IMR-90 (cell line): ENCODE results near the gene SAT1. TPM values are rescaled to one million over a fixed set of nuclear protein-coding genes. Genes with fewer than 3 reads are reported as not detected.

ENCODE experiments used
- ATAC-seq: fragments of 200-7000 bp; cut with Tn5 transposase; 2 replicates; pipeline ENCODE4 v1.9.1; 2020; ENCODE audit warnings: low read depth, mild to moderate bottlenecking, moderate library complexity
- BruUV-seq: library from RNA; stranded (reverse); fragments of 400-500 nt; replicated peaks from 2 replicates; lab custom pipeline; 2021; lab: Mats Ljungman, UMichigan
- CTCF ChIA-PET: fragments of 300-600 bp; formaldehyde crosslinking; extraction: SDS; loops from one replicate; lab custom pipeline; 2021; ENCODE audit warnings: antibody characterized with exemption; lab: Yijun Ruan, JAX
- POLR2A ChIA-PET: fragments of 300-600 bp; sonication (Branson Sonifier 250); formaldehyde crosslinking; loops from one replicate; lab custom pipeline; 2022; ENCODE audit warnings: antibody characterized with exemption; ENCODE audit not compliant: unreplicated experiment; lab: Charles Lee
- DNase-seq: peaks from one replicate; pipeline ENCODE4 v3.0.0; 2013
- H2AFZ ChIP-seq: replicated peaks from 2 replicates; pipeline ENCODE3; 2013; ENCODE audit warnings: low read length, mild to moderate bottlenecking; ENCODE audit not compliant: poor library complexity
- H2AK5ac ChIP-seq: 2 replicates; pipeline ENCODE4 v1.6.1; 2013; ENCODE audit warnings: low read depth, low read length, inconsistent platforms
- H2AK9ac ChIP-seq: replicated peaks from 2 replicates; pipeline ENCODE3; 2013; ENCODE audit warnings: mild to moderate bottlenecking, low read depth, low read length, moderate library complexity; ENCODE audit not compliant: poor library complexity
- H2BK120ac ChIP-seq: 2 replicates; pipeline ENCODE4 v1.6.1; 2013; ENCODE audit warnings: low read depth, low read length, inconsistent platforms
- H2BK15ac ChIP-seq: 3 replicates; pipeline ENCODE4 v1.6.1; 2013; ENCODE audit warnings: low read depth, low read length, inconsistent platforms
- H2BK20ac ChIP-seq: 2 replicates; pipeline ENCODE4 v1.6.1; 2013; ENCODE audit warnings: low read depth, mild to moderate bottlenecking, inconsistent platforms, low read length, moderate library complexity
- H2BK5ac ChIP-seq: 2 replicates; pipeline ENCODE4 v1.6.1; 2013; ENCODE audit warnings: mild to moderate bottlenecking, low read depth, low read length, inconsistent platforms; ENCODE audit not compliant: poor library complexity, severe bottlenecking
- H3K14ac ChIP-seq: replicated peaks from 2 replicates; pipeline ENCODE4 v1.6.1; 2013; ENCODE audit warnings: low read depth, low read length, inconsistent platforms
- H3K18ac ChIP-seq: 2 replicates; pipeline ENCODE4 v1.6.1; 2013; ENCODE audit warnings: low read depth, low read length, control low read depth
- H3K23ac ChIP-seq: 2 replicates; pipeline ENCODE4 v1.6.1; 2013; ENCODE audit warnings: low read depth, low read length, inconsistent platforms
- H3K27ac ChIP-seq: 2 replicates; pipeline ENCODE4 v1.5.1; 2013; ENCODE audit warnings: mild to moderate bottlenecking, control low read depth, low read length; ENCODE audit not compliant: insufficient read depth
- H3K27me3 ChIP-seq: 2 replicates; pipeline ENCODE4 v1.6.1; 2013; ENCODE audit warnings: low read length; ENCODE audit not compliant: control insufficient read depth, insufficient read depth
- H3K36me3 ChIP-seq: 2 replicates; pipeline ENCODE4 v1.6.1; 2013; ENCODE audit warnings: low read length, mixed read lengths; ENCODE audit not compliant: control insufficient read depth, insufficient read depth
- H3K4ac ChIP-seq: 2 replicates; pipeline ENCODE4 v1.6.1; 2013; ENCODE audit warnings: low read depth, low read length, inconsistent platforms
- H3K4me1 ChIP-seq: 2 replicates; pipeline ENCODE4 v1.6.1; 2013; ENCODE audit warnings: low read length, mixed read lengths; ENCODE audit not compliant: control insufficient read depth, insufficient read depth
- H3K4me2 ChIP-seq: 2 replicates; pipeline ENCODE4 v1.6.1; 2013; ENCODE audit warnings: low read depth, mild to moderate bottlenecking, control low read depth, low read length, moderate library complexity
- H3K4me3 ChIP-seq: 2 replicates; pipeline ENCODE4 v1.5.1; 2013; ENCODE audit warnings: low read depth, mild to moderate bottlenecking, control low read depth, low read length, moderate library complexity; ENCODE audit not compliant: insufficient read depth
- H3K56ac ChIP-seq: 2 replicates; pipeline ENCODE4 v1.6.1; 2013; ENCODE audit warnings: low read length, inconsistent platforms; ENCODE audit not compliant: insufficient read depth; ENCODE audit errors: extremely low read depth
- H3K79me1 ChIP-seq, 2 experiments: 2 replicates each; pipeline ENCODE4 v1.6.1; 2013; ENCODE audit warnings: low read length in 2 of 2, inconsistent platforms in 1 of 2, low read depth in 1 of 2
- H3K9ac ChIP-seq: 2 replicates; pipeline ENCODE4 v1.6.1; 2013; ENCODE audit warnings: low read depth, low read length, control low read depth
- H3K9me1 ChIP-seq: 2 replicates; pipeline ENCODE4 v1.6.1; 2013; ENCODE audit warnings: low read length, inconsistent platforms; ENCODE audit not compliant: insufficient read depth
- H3K9me3 ChIP-seq: 2 replicates; pipeline ENCODE4 v1.6.1; 2013; ENCODE audit warnings: low read length; ENCODE audit not compliant: control insufficient read depth, insufficient read depth
- H4K20me1 ChIP-seq: 2 replicates; pipeline ENCODE4 v1.6.1; 2013; ENCODE audit warnings: low read length, inconsistent platforms; ENCODE audit not compliant: insufficient read depth
- H4K5ac ChIP-seq: 2 replicates; pipeline ENCODE4 v1.6.1; 2013; ENCODE audit warnings: mild to moderate bottlenecking, low read depth, low read length, control low read depth
- H4K8ac ChIP-seq, 2 experiments: 2 replicates each; pipeline ENCODE4 v1.6.1; 2013; ENCODE audit warnings: low read depth in 2 of 2, low read length in 2 of 2, control low read depth in 1 of 2, inconsistent platforms in 1 of 2
- H4K91ac ChIP-seq: 2 replicates; pipeline ENCODE4 v1.6.1; 2013; ENCODE audit warnings: low read depth, low read length, inconsistent platforms; ENCODE audit not compliant: insufficient read depth
- BHLHE40 ChIP-seq: fragments of 150-350 bp; IDR thresholded peaks from 2 replicates; pipeline ENCODE4 v1.6.1; 2016; ENCODE audit warnings: mild to moderate bottlenecking, low read depth, low read length
- CEBPB ChIP-seq: IDR thresholded peaks from 2 replicates; pipeline ENCODE4 v1.6.1; 2012; ENCODE audit warnings: low read depth, low read length, improper control_type of control experiment
- CTCF ChIP-seq: conservative IDR thresholded peaks from 2 replicates; pipeline ENCODE4 v1.5.1; 2012; ENCODE audit warnings: mild to moderate bottlenecking, low read depth, low read length, improper control_type of control experiment
- MAFK ChIP-seq: IDR thresholded peaks from 2 replicates; pipeline ENCODE4 v1.6.1; 2012; ENCODE audit warnings: low read depth, low read length, improper control_type of control experiment
- MXI1 ChIP-seq: IDR thresholded peaks from 2 replicates; pipeline ENCODE4 v1.6.1; 2012; ENCODE audit warnings: low read depth, mild to moderate bottlenecking, low read length, moderate library complexity, borderline replicate concordance
- NFE2L2 ChIP-seq: fragments of 150-350 bp; IDR thresholded peaks from 2 replicates; pipeline ENCODE4 v1.6.1; 2016; ENCODE audit warnings: low read depth, mild to moderate bottlenecking, low read length
- POLR2A ChIP-seq: IDR thresholded peaks from 2 replicates; pipeline ENCODE4 v1.6.1; 2012; ENCODE audit warnings: mild to moderate bottlenecking, low read depth, low read length
- SMC3 ChIP-seq: fragments of 150-350 bp; IDR thresholded peaks from 2 replicates; pipeline ENCODE4 v1.6.1; 2016; ENCODE audit warnings: low read depth, mild to moderate bottlenecking, antibody characterized with exemption, low read length, moderate library complexity
- USF2 ChIP-seq: fragments of 150-350 bp; IDR thresholded peaks from 2 replicates; pipeline ENCODE4 v1.6.1; 2017; ENCODE audit warnings: mild to moderate bottlenecking, antibody characterized with exemption, low read length, low read depth
- WGBS, 2 experiments: methylation state at CpG; one replicate each; pipeline versions ENCODE4 v1.1.5 to v1.1.7; 2013; ENCODE audit warnings: missing lambda C conversion rate in 2 of 2; ENCODE audit not compliant: insufficient read length in 1 of 2; ENCODE audit errors: extremely low coverage in 2 of 2; 5-methylcytosine and 5-hydroxymethylcytosine counted together
- dilution Hi-C: fragments of 300-500 bp; cut with HindIII; formaldehyde crosslinking; loops from one replicate; pipeline ENCODE4 v1.14.3; 2018; ENCODE audit warnings: low sequenced_read_pairs; ENCODE audit not compliant: unreplicated experiment
- in situ Hi-C: fragments of 300-500 bp; cut with MboI; formaldehyde crosslinking; loops from 3 replicates; pipeline ENCODE4 v1.14.3; 2019; ENCODE audit warnings: low sequenced_read_pairs, inconsistent platforms, mixed read lengths
- intact Hi-C: fragments of 100-400 bp; cut with micrococcal nuclease; formaldehyde crosslinking; loops from 2 replicates; pipeline ENCODE4 v1.10.0; 2022
- polyA plus RNA-seq, 3 experiments: library from polyadenylated mRNA; depleted of rRNA; stranded (reverse); fragments of >200 nt; gene quantifications; 2 replicates each; pipeline ENCODE4 v1.2.3, GENCODE V29; 2012; ENCODE audit warnings: low replicate concordance in 1 of 3
- total RNA-seq: library from RNA; depleted of rRNA; stranded (reverse); fragments of >200 nt; gene quantifications from 2 replicates; pipeline ENCODE4 v1.2.3, GENCODE V29; 2012
- TF ChIP-seq, protein P1 (sequence below): fragments of 150-350 bp; IDR thresholded peaks from 2 replicates; pipeline ENCODE4 v1.6.1; 2016; ENCODE audit warnings: low read depth, mild to moderate bottlenecking, low read length, moderate library complexity, borderline replicate concordance

SAT1 gene
- total and polyA plus RNA-seq, 2 of the 4 experiments (the other 2 are of a cell fraction): 55.9 to 92.8 TPM

DNA sequence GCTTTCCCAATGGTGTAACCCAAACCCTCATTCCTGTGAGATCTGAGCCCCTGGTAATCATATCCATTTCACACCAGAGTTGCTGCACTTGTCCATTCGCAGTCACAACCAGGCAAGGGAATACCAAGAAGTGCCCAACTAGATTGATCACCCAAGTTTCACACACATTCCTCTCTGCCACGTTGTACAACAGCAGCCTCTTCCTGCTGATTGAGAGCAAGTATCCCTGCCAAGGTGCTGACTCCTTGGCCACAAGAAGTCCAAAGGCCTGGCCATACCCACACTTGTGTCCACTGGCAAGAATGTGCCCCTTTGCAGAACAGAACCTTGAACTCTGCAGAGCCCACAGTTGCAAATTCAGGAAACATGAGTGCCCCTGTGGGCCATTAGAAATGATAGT is 33.4 kb upstream of the SAT1 start:
- intact Hi-C loops (no loop called here), in situ Hi-C loops (loop anchor here (10.0 kb wide), 1 partner anchor 155 kb away; the partner anchor contains the start of genes APOO and CXorf58), dilution Hi-C loops (no loop called here)
- ChIA-PET CTCF (no interaction called here), POLR2A (no interaction called here)
- DNase-seq (no peak), ATAC-seq (no peak)
- H4K91ac ChIP-seq: no peak overlapping the region
- no peaks in the 10 kb centered on the region for H3K9me1 ChIP-seq
- H2BK15ac ChIP-seq: no peak overlapping the region
- no peaks in the 10 kb centered on the region for H3K36me3 ChIP-seq
- H3K56ac ChIP-seq: no peak overlapping the region
- TF ChIP-seq, protein P1, sequence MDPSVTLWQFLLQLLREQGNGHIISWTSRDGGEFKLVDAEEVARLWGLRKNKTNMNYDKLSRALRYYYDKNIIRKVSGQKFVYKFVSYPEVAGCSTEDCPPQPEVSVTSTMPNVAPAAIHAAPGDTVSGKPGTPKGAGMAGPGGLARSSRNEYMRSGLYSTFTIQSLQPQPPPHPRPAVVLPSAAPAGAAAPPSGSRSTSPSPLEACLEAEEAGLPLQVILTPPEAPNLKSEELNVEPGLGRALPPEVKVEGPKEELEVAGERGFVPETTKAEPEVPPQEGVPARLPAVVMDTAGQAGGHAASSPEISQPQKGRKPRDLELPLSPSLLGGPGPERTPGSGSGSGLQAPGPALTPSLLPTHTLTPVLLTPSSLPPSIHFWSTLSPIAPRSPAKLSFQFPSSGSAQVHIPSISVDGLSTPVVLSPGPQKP: no peak
- TF ChIP-seq USF2 (no peak), CTCF (no peak), CEBPB (no peak), POLR2A (no peak), NFE2L2 (no peak), BHLHE40 (no peak), MAFK (no peak), SMC3 (no peak), MXI1 (no peak)
- no peak overlapping the region for H2AK9ac ChIP-seq
- no peaks in the 10 kb centered on the region for H3K9me3 ChIP-seq
- no peak overlapping the region for H3K4ac ChIP-seq
- no peak overlapping the region for H3K14ac ChIP-seq
- 0% methylated on average over 1 of the region's 2 CpGs; no CpG with 5 or more reads in 1 of the 2 experiments for WGBS, 2 experiments
- H3K79me1 ChIP-seq: no peaks in the 10 kb centered on the region
- no peak overlapping the region for H2BK5ac ChIP-seq
- no peaks in the 10 kb centered on the region for H3K27me3 ChIP-seq
- H2AK5ac ChIP-seq: no peak overlapping the region
- H3K18ac ChIP-seq: no peak overlapping the region
- H2BK120ac ChIP-seq: no peak overlapping the region
- H3K4me2 ChIP-seq: no peak overlapping the region
- H4K8ac ChIP-seq: no peak overlapping the region
- H3K27ac ChIP-seq: no peak overlapping the region
- no peak overlapping the region for H4K5ac ChIP-seq
- BruUV-seq: no TSS peak
- no peak overlapping the region for H2AFZ ChIP-seq
- H3K9ac ChIP-seq: no peak overlapping the region
- H3K23ac ChIP-seq: no peak overlapping the region
- H2BK20ac ChIP-seq: no peak overlapping the region
- H4K20me1 ChIP-seq: no peaks in the 10 kb centered on the region
- no peaks in the 10 kb centered on the region for H3K4me1 ChIP-seq
- no peak overlapping the region for H3K4me3 ChIP-seq
